HEK293 (cell line): ENCODE data around the gene MSANTD1.

Experiments
- CTCF ChIA-PET: fragments of 350-600 bp; formaldehyde crosslinking; extraction: SDS; loops from one replicate; lab custom pipeline; 2021; ENCODE audit warnings: antibody characterized with exemption; lab: Yijun Ruan, JAX
- POLR2A ChIA-PET: fragments of 300-600 bp; formaldehyde crosslinking; extraction: SDS; loops from one replicate; lab custom pipeline; 2020; ENCODE audit warnings: antibody characterized with exemption, inconsistent platforms; lab: Yijun Ruan, JAX
- H3K27ac ChIP-seq: fragments of 200-500 bp; sonication (Bioruptor generic); 2 replicates; pipeline ENCODE4 v1.5.1; 2014; ENCODE audit warnings: low read depth, low read length, control low read depth, inconsistent platforms; ENCODE audit errors: extremely low read depth
- H3K36me3 ChIP-seq, 2 experiments: fragments of 200-500 bp in 1 of 2; sonication (Bioruptor generic) in 1 of 2; 1 replicate in 1 of 2; 2 replicates in 1 of 2; pipeline ENCODE4 v1.5.1; 2014 to 2017; ENCODE audit warnings: inconsistent platforms in 2 of 2, low read length in 2 of 2; ENCODE audit not compliant: control insufficient read depth in 2 of 2, insufficient read depth in 1 of 2
- H3K4me1 ChIP-seq: fragments of 200-500 bp; sonication (Bioruptor generic); 2 replicates; pipeline ENCODE4 v1.5.1; 2014; ENCODE audit warnings: mild to moderate bottlenecking, low read length, inconsistent platforms; ENCODE audit not compliant: control insufficient read depth, insufficient read depth
- H3K4me3 ChIP-seq: 2 replicates; pipeline ENCODE4 v1.5.1; 2011; ENCODE audit warnings: low read depth, mild to moderate bottlenecking, control low read depth, low read length, moderate library complexity
- H3K9me3 ChIP-seq: fragments of 200-500 bp; sonication (Bioruptor generic); 2 replicates; pipeline ENCODE4 v1.5.1; 2014; ENCODE audit warnings: low read depth, low read length, inconsistent platforms; ENCODE audit not compliant: control insufficient read depth, insufficient read depth
- BCL11A ChIP-seq: fragments of 450-650 bp; formaldehyde crosslinking; IDR thresholded peaks from 2 replicates; pipeline ENCODE4 v1.5.1; 2016; ENCODE audit warnings: low read depth, missing biosample characterization, missing genetic modification characterization
- FEZF1 ChIP-seq: fragments of 450-650 bp; formaldehyde crosslinking; IDR thresholded peaks from 2 replicates; pipeline ENCODE4 v1.5.1; 2016; ENCODE audit warnings: missing biosample characterization, missing genetic modification characterization
- GLIS1 ChIP-seq: fragments of 450-650 bp; formaldehyde crosslinking; IDR thresholded peaks from 2 replicates; pipeline ENCODE4 v1.5.1; 2016; ENCODE audit warnings: missing biosample characterization, missing genetic modification characterization
- PRDM6 ChIP-seq: fragments of 450-650 bp; formaldehyde crosslinking; IDR thresholded peaks from 2 replicates; pipeline ENCODE4 v1.5.1; 2017; ENCODE audit warnings: missing biosample characterization, missing genetic modification characterization
- SALL2 ChIP-seq: fragments of 450-650 bp; formaldehyde crosslinking; IDR thresholded peaks from 2 replicates; pipeline ENCODE4 v1.5.0; 2017; ENCODE audit warnings: missing biosample characterization, mild to moderate bottlenecking, missing genetic modification characterization, borderline replicate concordance
- SCRT1 ChIP-seq: fragments of 450-650 bp; formaldehyde crosslinking; IDR thresholded peaks from 2 replicates; pipeline ENCODE4 v1.5.1; 2016; ENCODE audit warnings: missing biosample characterization, missing genetic modification characterization, borderline replicate concordance
- ZBTB20 ChIP-seq: fragments of 450-650 bp; formaldehyde crosslinking; IDR thresholded peaks from 2 replicates; pipeline ENCODE4 v1.5.1; 2016; ENCODE audit warnings: missing biosample characterization, missing genetic modification characterization
- ZIC2 ChIP-seq: fragments of 450-650 bp; formaldehyde crosslinking; IDR thresholded peaks from 2 replicates; pipeline ENCODE4 v1.5.1; 2016; ENCODE audit warnings: missing biosample characterization, missing genetic modification characterization
- ZNF121 ChIP-seq: fragments of 450-650 bp; formaldehyde crosslinking; IDR thresholded peaks from 2 replicates; pipeline ENCODE4 v1.5.1; 2016; ENCODE audit warnings: missing biosample characterization, missing genetic modification characterization
- ZNF155 ChIP-seq: fragments of 450-650 bp; formaldehyde crosslinking; IDR thresholded peaks from 2 replicates; pipeline ENCODE4 v1.5.1; 2016; ENCODE audit warnings: missing biosample characterization, missing genetic modification characterization
- ZNF280D ChIP-seq: fragments of 450-650 bp; formaldehyde crosslinking; IDR thresholded peaks from 2 replicates; pipeline ENCODE4 v1.5.1; 2016; ENCODE audit warnings: missing biosample characterization, missing genetic modification characterization
- ZNF341 ChIP-seq: fragments of 450-650 bp; formaldehyde crosslinking; IDR thresholded peaks from 2 replicates; pipeline ENCODE4; 2016; ENCODE audit warnings: low read depth, missing biosample characterization, missing genetic modification characterization
- ZNF449 ChIP-seq: fragments of 450-650 bp; formaldehyde crosslinking; IDR thresholded peaks from 2 replicates; pipeline ENCODE4 v1.5.1; 2017; ENCODE audit warnings: missing biosample characterization, mild to moderate bottlenecking, missing genetic modification characterization, moderate library complexity
- ZNF624 ChIP-seq: fragments of 450-650 bp; formaldehyde crosslinking; IDR thresholded peaks from 2 replicates; pipeline ENCODE4 v1.5.1; 2017; ENCODE audit warnings: missing biosample characterization, missing genetic modification characterization

The MSANTD1 gene

GRCh38 chr4:3293401-3294391, 44.7 kb downstream of the MSANTD1 start (continued):
- TF ChIP-seq ZNF341 (tag by site-specific recombination) = no peak
- peak; percentile 36; the same call in 1 of the 2 replicates for TF ChIP-seq GLIS1 (tag by site-specific recombination)
- no peak for TF ChIP-seq BCL11A
- TF ChIP-seq PRDM6 = no peak
- no peak for TF ChIP-seq ZNF155 (tag by site-specific recombination)
- peak; percentile 68 for TF ChIP-seq ZBTB20

DNA sequence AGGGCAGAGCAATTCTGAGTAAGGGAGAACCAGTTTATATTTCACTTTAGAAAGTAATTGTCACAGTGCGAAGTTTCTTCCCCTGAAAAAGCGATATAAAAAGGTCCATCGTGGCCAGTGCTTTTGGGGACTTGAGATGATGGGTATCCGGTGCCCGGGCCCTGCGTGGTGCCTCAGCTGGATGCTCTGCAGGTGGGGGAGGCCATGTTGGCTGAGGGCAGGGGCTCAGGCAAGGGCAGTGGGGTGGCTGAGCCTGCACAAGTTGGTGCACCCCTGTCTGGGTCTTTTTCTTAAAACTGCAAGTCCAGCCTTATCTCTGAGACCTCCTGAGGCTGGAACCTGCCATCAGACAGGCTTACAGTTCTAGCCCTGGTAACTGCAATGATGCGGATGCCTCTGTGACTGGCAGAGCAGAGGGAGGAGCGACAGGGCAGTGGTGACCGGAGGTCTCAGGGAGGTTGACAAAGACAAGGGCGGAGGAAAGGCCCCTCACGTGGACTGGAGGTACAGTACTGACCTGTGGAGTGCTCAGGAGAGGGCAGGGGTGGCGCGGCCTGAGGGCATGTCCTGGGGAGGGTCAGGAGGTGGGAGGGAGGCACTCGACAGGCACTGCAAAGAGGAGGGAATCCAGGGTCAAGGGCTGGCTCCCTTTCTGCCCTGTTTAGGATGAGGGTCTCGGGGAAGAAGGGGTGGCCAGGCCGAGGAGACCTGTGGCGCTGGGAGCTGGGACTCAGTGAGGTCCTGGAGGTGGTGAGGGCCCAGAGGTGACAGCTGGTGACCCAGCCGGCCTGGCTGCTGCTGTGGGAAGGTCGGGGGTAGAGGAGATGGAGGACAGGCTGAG, 45.7 kb downstream of the MSANTD1 start:
- Histone ChIP-seq H3K9me3 (no peaks in the 10 kb centered on the region), H3K4me3 (no peak overlapping the region), H3K27ac (no peak overlapping the region), H3K36me3 (no peaks in the 10 kb centered on the region), H3K4me1 (no peaks in the 10 kb centered on the region)
- ChIA-PET POLR2A (interaction anchor here (0.8 kb wide), 1 partner anchor 10 kb away, joined by 3 read pairs; no protein-coding TSS in a partner anchor), CTCF (interaction anchor here (0.6 kb wide), 1 partner anchor 739 kb away, joined by 3 read pairs; no protein-coding TSS in a partner anchor)
- TF ChIP-seq ZIC2 (tag by site-specific recombination) = peak; percentile 41; the same call in 1 of the 2 replicates
- peak; percentile 56; the same call in 1 of the 2 replicates for TF ChIP-seq SCRT1 (tag by site-specific recombination)
- peak; percentile 61 for TF ChIP-seq ZNF341 (tag by site-specific recombination)
- TF ChIP-seq SALL2 (tag by site-specific recombination) = no peak

- no peaks in the 10 kb centered on the region for H3K9me3 ChIP-seq
- ChIA-PET CTCF (interaction anchor here (0.7 kb wide), 1 partner anchor 220 kb away, joined by 3 read pairs; no protein-coding TSS in a partner anchor), POLR2A (no interaction called here)
- no peaks in the 10 kb centered on the region for H3K36me3 ChIP-seq
- TF ChIP-seq ZNF449 (peak; percentile 20; the same call in 1 of the 2 replicates), ZNF624 (tag by site-specific recombination) (no peak), ZNF121 (tag by site-specific recombination) (peak; percentile 67; the same call in 1 of the 2 replicates), ZNF280D (tag by site-specific recombination) (no peak), FEZF1 (peak; percentile 57)
- H3K4me3 ChIP-seq = no peak overlapping the region
- no peak overlapping the region for H3K27ac ChIP-seq
- no peaks in the 10 kb centered on the region for H3K4me1 ChIP-seq
These were observed 47.1 kb downstream of the MSANTD1 start for GRCh38 chr4:3295837-3296624.
